Ramos (cell line): ENCODE measurements around the gene TANGO6.

Experiments
- in situ Hi-C: fragments of 300-500 bp; cut with MboI; formaldehyde crosslinking; loops from one replicate; pipeline ENCODE4 v1.14.3; 2022; ENCODE audit warnings: low sequenced_read_pairs; ENCODE audit not compliant: unreplicated experiment

The TANGO6 gene

DNA sequence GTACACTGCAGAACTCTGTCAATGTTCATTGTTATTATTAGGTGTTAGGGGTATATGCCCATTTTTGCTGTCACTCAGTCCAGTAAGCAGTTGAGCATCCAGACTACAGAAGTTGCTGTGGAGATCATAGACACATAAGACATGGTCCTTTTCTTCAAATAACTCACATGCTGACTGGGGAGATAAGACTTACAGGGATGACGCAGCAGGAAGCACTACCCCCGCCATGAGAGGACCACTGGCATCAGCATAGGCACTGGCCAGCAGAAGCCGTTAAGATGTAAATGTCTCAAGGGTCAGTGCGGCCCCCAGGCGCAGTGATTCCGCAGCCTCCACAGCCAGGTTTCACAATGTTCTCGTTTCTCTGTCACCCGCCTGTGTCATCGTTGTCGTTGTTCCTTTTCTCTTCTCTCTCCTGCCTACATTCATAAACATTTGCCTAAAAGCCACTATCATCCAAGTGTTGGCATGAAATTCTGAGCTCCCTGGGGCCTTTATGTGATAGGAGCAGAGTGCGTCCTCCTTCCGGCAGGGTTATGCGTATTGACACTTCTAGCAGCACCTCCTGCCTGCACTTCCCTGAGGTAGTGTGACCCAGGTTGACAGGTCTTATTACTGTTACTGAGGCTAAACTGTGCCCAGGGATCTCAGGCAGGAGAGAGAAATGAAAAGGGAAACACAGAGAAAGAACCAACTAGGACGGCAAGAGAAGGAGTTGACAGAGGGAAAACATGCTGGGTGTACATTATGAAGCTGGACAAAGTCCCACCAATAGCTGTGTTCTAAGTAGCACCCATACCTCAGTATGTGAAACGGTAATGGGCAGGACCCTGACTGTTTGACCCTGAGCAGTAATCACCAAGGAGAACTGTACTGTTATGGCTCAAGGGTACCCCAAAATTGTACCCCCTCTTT is 17.9 kb downstream of the TANGO6 start:
- in situ Hi-C loops = no loop called here

DNA sequence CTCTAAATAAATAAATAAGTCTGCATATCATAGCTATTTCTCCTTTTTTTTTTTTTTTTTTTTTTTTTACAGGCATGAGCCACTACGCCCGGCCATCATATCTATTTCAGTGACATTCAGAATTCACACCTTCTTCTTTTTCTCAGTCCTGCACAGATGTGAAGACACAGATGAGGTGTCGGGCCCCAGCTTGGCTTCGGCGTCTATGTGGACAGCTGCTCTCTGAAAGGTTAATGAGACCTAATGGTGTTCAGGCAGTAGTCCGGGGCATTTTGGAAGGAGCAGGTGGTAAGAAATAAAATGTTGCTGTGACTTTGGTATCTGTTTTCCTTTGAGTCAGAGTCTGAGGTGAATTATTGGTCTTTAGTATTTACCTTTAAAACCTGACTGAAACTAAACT is 23.6 kb downstream of the TANGO6 start:
- in situ Hi-C loops = no loop called here

GRCh38 chr16:68869492-68870088 is 26.3 kb downstream of the TANGO6 start:
- in situ Hi-C loops = no loop called here

DNA sequence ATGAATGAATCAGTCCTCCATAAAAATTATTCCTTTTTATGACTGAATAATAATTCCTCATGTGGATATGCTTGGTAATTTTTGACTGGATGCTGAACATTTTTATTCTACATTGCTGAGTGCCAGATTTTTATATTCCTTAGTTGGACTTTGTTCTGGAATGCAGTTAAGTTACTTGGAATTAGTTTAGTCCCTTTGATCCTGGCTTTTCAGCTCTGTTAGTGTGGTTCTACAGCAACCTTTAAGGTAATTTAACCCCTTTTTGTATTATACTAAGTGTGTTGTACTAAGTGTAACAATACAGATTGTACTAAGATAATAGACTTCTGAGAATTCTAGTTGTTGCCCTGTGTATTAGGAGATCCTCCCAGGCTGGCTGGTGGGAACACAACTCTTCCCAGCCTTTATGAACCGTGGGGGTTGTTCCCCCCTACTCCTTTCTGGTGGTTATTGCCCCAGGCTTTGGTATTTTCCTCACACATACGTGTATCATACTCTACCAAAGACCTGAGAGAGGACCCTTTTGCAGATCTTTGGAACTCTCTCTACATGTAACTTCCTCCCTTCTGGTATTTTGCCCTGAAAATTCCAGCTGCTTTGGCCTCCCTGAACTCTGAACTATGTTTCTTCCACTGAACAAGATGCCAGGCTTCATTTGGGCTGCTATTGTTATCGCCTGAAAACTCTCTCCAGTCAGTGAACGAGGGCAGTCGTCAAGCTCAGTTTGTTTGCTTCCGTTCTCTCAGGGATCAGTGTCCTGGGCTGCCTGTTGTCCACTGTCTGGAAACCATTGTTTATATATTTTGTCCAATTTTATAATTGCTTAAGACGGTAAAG is 30.5 kb downstream of the TANGO6 start:
- in situ Hi-C loops = no loop called here

DNA sequence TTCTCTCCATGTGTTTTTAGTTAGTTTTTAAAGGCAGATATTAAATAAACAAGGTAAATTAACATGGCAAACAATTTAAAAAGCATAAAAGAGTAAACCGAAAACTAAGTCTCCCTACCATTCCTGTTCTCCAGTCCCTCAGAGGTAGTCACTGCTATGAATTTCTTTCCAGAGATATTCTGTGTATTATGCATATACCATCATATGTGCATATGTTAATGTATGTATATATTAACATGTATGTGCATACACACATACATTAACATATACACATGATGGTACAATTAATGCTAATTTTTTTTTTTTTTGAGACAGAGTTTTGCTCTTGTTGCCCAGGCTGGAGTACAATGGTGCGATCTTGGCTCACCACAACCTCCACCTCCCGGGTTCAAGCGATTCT is 32.5 kb downstream of the TANGO6 start:
- in situ Hi-C loops = no loop called here

DNA sequence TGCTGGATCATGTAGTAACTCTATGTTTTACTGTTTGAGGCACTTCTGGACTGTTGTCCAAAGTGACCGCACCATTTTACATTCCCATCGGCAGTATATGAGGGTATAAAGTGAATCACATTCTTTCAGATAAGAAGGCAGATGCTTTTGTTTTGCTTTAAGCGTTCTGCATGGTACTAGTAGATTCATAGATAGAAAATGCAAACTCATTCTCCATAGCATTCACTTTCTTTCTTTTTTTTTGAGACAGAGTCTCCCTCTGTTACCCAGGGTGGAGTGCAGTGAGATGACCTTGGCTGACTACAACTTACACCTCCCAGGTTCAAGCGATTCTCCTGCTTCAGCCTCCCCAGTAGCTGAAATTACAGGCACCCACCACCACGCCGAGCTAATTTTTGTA is 40.4 kb downstream of the TANGO6 start:
- in situ Hi-C loops = no loop called here

GRCh38 chr16:68884401-68884800 is 41.1 kb downstream of the TANGO6 start:
- in situ Hi-C loops = no loop called here

DNA sequence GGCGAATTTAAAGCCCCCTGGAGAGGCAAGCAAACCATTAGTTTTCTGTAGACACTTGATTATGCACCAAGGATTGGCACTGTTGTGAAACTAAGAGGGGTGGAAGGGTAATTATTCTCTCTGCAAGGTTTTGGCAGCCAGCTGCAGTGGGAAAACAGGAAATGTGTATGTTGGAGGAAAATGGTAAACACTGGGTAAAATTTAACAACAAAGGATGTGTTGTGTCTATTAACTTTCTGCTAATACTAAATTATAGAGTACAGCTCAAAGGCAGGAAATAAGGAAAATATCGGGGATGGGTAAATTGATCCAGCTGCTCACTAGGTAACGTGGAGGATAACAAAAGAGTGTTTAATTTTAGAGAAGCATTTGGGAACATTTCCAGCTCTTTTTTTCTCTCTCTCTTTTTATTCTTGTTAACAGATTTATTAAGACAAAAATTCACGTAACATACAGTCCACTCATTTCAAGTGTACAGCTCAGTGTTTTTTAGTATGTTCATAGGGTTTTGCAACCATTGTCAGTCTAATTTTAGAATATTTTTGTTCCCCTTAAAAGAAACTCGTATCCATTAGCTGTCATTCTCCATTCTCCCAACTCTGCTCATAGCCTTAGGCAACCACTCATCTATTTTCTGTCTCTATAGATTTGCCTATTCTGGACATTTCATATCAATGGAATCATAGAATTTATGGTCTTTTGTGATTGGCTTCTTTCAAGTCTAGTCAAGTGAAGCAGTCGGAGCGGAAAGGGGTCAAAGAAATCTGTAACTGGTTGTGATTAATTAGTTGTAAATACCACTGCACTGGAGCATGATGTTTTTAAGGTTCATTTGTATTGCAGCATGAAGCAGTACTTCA is 41.8 kb downstream of the TANGO6 start:
- in situ Hi-C loops = no loop called here

DNA sequence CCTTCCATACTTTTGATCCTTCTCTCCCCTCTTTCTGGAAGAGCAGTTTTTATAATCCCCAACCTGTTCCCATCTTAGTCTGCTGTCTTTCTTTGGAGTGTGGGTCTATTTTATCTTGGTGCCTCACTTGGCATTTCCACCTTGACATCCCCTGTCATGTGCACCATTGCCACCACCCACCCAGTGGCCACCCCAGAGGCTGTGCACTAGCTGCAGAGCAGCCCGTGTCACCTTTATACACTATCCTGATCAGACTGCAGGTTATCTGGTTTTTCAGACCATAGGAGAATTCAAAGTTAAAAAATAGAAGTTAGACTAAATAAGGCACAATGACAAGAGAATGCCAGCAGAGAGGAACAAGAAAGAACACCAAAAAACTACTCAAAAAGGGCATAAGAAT is 43.8 kb downstream of the TANGO6 start:
- in situ Hi-C loops = no loop called here

- in situ Hi-C loops = no loop called here
Measured at GRCh38 chr16:68889508-68890150, 46.3 kb downstream of the TANGO6 start.

- in situ Hi-C loops = no loop called here
Measured at GRCh38 chr16:68892214-68892613, 48.9 kb downstream of the TANGO6 start.

DNA sequence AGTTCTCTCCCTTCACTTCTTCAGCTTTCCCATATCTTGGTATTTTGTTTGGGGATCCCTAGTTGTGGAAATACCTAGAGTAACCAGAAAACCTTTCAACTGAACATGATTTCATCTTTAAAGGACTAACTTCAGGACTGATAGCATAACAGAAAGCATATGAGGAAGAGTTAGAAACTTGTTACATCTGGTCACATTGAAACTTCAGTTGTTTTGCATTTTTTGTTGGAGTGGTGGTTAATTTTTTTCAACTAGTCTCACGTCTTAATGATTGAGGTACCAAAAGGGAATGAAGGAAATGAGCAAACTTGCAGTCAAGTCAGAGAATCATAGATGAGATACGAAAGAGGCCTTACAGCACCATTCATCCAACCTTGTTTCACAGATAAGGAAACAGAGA is 49.6 kb downstream of the TANGO6 start:
- in situ Hi-C loops = no loop called here

GRCh38 chr16:68893710-68894705 is 50.7 kb downstream of the TANGO6 start:
- in situ Hi-C loops = no loop called here

DNA sequence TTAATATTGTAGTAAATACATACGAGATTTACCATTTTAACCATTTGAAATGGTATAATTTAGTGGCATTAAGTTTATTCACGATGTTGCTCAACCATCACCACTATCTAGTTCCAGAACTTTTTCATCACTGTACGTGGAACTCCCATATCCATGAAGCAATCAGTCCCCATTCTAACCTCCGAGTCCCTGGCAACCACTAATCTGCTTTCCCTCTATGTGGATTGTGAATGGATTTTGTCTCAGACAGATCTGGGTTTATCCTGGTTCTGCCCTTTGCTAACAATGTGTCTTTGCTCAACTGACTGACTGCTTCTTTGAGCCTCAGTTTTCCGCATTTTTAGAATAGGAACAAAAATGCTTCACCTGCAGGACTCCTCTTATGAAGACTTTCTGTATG is 51.4 kb downstream of the TANGO6 start:
- in situ Hi-C loops = no loop called here

DNA sequence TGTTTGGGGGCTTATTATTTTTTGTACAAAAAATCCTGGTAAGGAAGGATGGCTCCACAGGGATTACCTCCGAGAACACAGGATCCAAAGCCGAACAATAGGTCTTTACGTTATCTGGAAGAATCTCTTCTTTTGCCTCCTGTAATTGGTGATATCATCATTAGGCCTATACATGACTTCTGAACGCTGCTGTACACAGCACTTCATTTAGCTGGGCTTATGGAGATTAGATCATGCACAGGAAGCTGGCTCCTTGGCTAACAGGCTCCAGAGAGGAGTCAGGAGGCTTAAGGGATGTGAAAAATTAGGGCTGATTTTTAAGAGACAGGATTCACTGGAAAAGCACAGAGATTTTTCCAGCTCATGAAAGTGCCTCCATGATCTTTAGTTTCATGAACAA is 54.7 kb downstream of the TANGO6 start:
- in situ Hi-C loops = no loop called here

- in situ Hi-C loops = no loop called here
Measured at GRCh38 chr16:68900009-68900408, 56.7 kb downstream of the TANGO6 start.

- in situ Hi-C loops = no loop called here
Measured at GRCh38 chr16:68902003-68902968, 59.0 kb downstream of the TANGO6 start.
